WTC11 (cell line): ENCODE data around the gene PKIG. TPM values are rescaled to one million over a fixed set of nuclear protein-coding genes. Genes with fewer than 3 reads are reported as not detected.

ENCODE experiments used
- ATAC-seq: fragments of 200-7000 bp; cut with Tn5 transposase; 2 replicates; pipeline ENCODE4 v1.10.0; 2021; ENCODE audit warnings: mild to moderate bottlenecking, moderate library complexity
- CTCF ChIA-PET: fragments of 300-600 bp; sonication (Branson Sonifier 250); formaldehyde crosslinking; loops from one replicate; lab custom pipeline; 2021; ENCODE audit warnings: antibody characterized with exemption; lab: Charles Lee
- POLR2A ChIA-PET: fragments of 350-600 bp; sonication (Branson Sonifier 250); formaldehyde crosslinking; loops from one replicate; lab custom pipeline; 2021; ENCODE audit warnings: antibody characterized with exemption; lab: Charles Lee
- DNase-seq: peaks from one replicate; pipeline ENCODE4 v3.0.0; 2021; ENCODE audit warnings: low spot score
- H3K27ac Mint-ChIP-seq: 2 replicates; pipeline ENCODE4 v1.8.0; 2021; ENCODE audit warnings: mixed read lengths
- H3K27me3 Mint-ChIP-seq: 2 replicates; pipeline ENCODE4 v1.8.0; 2021; ENCODE audit warnings: low read depth, mild to moderate bottlenecking, moderate library complexity, mixed read lengths
- H3K36me3 Mint-ChIP-seq: 2 replicates; pipeline ENCODE4 v1.8.0; 2021; ENCODE audit warnings: mixed read lengths
- H3K4me1 Mint-ChIP-seq: 2 replicates; pipeline ENCODE4 v1.8.0; 2022; ENCODE audit warnings: mixed read lengths
- H3K4me3 Mint-ChIP-seq: 2 replicates; pipeline ENCODE4 v1.8.0; 2021; ENCODE audit warnings: mild to moderate bottlenecking, moderate library complexity, mixed read lengths
- H3K9me3 Mint-ChIP-seq: 2 replicates; pipeline ENCODE4 v1.8.0; 2021; ENCODE audit warnings: mixed read lengths
- CREM ChIP-seq: sonication (generic); formaldehyde crosslinking; IDR thresholded peaks from 2 replicates; pipeline ENCODE4 v1.8.1; 2022; ENCODE audit warnings: mild to moderate bottlenecking, missing genetic modification reagents, moderate library complexity
- ELF4 ChIP-seq: sonication (generic); formaldehyde crosslinking; IDR thresholded peaks from 2 replicates; pipeline ENCODE4 v1.8.1; 2022; ENCODE audit warnings: low read depth, mild to moderate bottlenecking, moderate library complexity, missing genetic modification reagents
- FOXP1 ChIP-seq: sonication (generic); formaldehyde crosslinking; IDR thresholded peaks from 2 replicates; pipeline ENCODE4 v1.8.0; 2022; ENCODE audit warnings: missing genetic modification reagents, mild to moderate bottlenecking, moderate library complexity, borderline replicate concordance
- JUN ChIP-seq: sonication (generic); formaldehyde crosslinking; IDR thresholded peaks from 2 replicates; pipeline ENCODE4 v1.8.0; 2023; ENCODE audit warnings: mild to moderate bottlenecking, missing genetic modification reagents
- NFE2L1 ChIP-seq: sonication (generic); formaldehyde crosslinking; IDR thresholded peaks from 2 replicates; pipeline ENCODE4 v1.8.1; 2023; ENCODE audit warnings: missing genetic modification reagents
- NR3C1 ChIP-seq: sonication (generic); formaldehyde crosslinking; conservative IDR thresholded peaks from 2 replicates; pipeline ENCODE4 v1.8.1; 2023; ENCODE audit warnings: low read depth, mild to moderate bottlenecking, missing genetic modification reagents
- SMAD4 ChIP-seq: sonication (generic); formaldehyde crosslinking; IDR thresholded peaks from 2 replicates; pipeline ENCODE4 v1.8.0; 2022; ENCODE audit warnings: mild to moderate bottlenecking, missing genetic modification reagents
- SOX15 ChIP-seq: fragments of 250-450 bp; sonication (Bioruptor Pico); IDR thresholded peaks from 2 replicates; pipeline ENCODE4 v1.9.0; 2021; ENCODE audit warnings: mild to moderate bottlenecking
- TP53 ChIP-seq: sonication (generic); formaldehyde crosslinking; IDR thresholded peaks from 2 replicates; pipeline ENCODE4 v1.8.1; 2023; ENCODE audit warnings: mild to moderate bottlenecking, missing genetic modification reagents
- USF1 ChIP-seq: sonication (generic); formaldehyde crosslinking; IDR thresholded peaks from 2 replicates; pipeline ENCODE4 v1.8.0; 2022; ENCODE audit warnings: mild to moderate bottlenecking, missing genetic modification reagents
- ZNF121 ChIP-seq: sonication (generic); formaldehyde crosslinking; IDR thresholded peaks from 2 replicates; pipeline ENCODE4 v1.8.0; 2023; ENCODE audit warnings: missing genetic modification reagents
- ZNF423 ChIP-seq: fragments of 250-450 bp; sonication (Bioruptor Pico); IDR thresholded peaks from 2 replicates; pipeline ENCODE4 v2.1.2; 2022; ENCODE audit warnings: mild to moderate bottlenecking, moderate library complexity
- total RNA-seq: library from RNA; stranded (reverse); gene quantifications from 3 replicates; pipeline ENCODE4 v1.2.3, GENCODE V29; 2021
- TF ChIP-seq, protein P1 (sequence below): sonication (generic); formaldehyde crosslinking; IDR thresholded peaks from 2 replicates; pipeline ENCODE4 v1.8.0; 2023; ENCODE audit warnings: mild to moderate bottlenecking, missing genetic modification reagents
- TF ChIP-seq, protein P2 (sequence below): sonication (generic); formaldehyde crosslinking; conservative IDR thresholded peaks from 2 replicates; pipeline ENCODE4 v1.8.1; 2023; ENCODE audit warnings: mild to moderate bottlenecking, low read depth, missing genetic modification reagents, moderate library complexity
- TF ChIP-seq, protein P3 (sequence below): sonication (generic); formaldehyde crosslinking; IDR thresholded peaks from 2 replicates; pipeline ENCODE4 v1.8.0; 2022; ENCODE audit warnings: missing genetic modification reagents
- TF ChIP-seq, protein P4 (sequence below): sonication (generic); formaldehyde crosslinking; IDR thresholded peaks from 2 replicates; pipeline ENCODE4 v1.8.1; 2023; ENCODE audit warnings: mild to moderate bottlenecking, missing genetic modification reagents, moderate library complexity
- TF ChIP-seq, protein P5 (sequence below): sonication (generic); formaldehyde crosslinking; IDR thresholded peaks from 2 replicates; pipeline ENCODE4 v1.8.1; 2023; ENCODE audit warnings: mild to moderate bottlenecking, missing genetic modification reagents
- TF ChIP-seq, protein P6 (sequence below): fragments of 250-450 bp; sonication (Bioruptor Pico); IDR thresholded peaks from 2 replicates; pipeline ENCODE4 v1.8.0; 2021; ENCODE audit warnings: mild to moderate bottlenecking

Gene PKIG
- total RNA-seq, 1 experiment from 2014 or later, result 22.7 TPM

- ChIA-PET POLR2A (no interaction called here), CTCF (no interaction called here)
- H3K9me3 Mint-ChIP-seq, result peaks cover 19% of the 10 kb centered on the region; the same call in 1 of the 2 replicates
- no peak for DNase-seq
- peaks cover 10% of the 10 kb centered on the region for H3K4me1 Mint-ChIP-seq
- TF ChIP-seq ZNF121 (CRISPR knock-in tag) (no peak), FOXP1 (no peak), CREM (CRISPR knock-in tag) (no peak), NR3C1 (CRISPR knock-in tag) (no peak), NFE2L1 (no peak)
- TF ChIP-seq, protein P1, sequence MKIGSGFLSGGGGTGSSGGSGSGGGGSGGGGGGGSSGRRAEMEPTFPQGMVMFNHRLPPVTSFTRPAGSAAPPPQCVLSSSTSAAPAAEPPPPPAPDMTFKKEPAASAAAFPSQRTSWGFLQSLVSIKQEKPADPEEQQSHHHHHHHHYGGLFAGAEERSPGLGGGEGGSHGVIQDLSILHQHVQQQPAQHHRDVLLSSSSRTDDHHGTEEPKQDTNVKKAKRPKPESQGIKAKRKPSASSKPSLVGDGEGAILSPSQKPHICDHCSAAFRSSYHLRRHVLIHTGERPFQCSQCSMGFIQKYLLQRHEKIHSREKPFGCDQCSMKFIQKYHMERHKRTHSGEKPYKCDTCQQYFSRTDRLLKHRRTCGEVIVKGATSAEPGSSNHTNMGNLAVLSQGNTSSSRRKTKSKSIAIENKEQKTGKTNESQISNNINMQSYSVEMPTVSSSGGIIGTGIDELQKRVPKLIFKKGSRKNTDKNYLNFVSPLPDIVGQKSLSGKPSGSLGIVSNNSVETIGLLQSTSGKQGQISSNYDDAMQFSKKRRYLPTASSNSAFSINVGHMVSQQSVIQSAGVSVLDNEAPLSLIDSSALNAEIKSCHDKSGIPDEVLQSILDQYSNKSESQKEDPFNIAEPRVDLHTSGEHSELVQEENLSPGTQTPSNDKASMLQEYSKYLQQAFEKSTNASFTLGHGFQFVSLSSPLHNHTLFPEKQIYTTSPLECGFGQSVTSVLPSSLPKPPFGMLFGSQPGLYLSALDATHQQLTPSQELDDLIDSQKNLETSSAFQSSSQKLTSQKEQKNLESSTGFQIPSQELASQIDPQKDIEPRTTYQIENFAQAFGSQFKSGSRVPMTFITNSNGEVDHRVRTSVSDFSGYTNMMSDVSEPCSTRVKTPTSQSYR (CRISPR knock-in tag), result no peak
- H3K27ac Mint-ChIP-seq, result no peak overlapping the region
- no peaks in the 10 kb centered on the region for H3K36me3 Mint-ChIP-seq
- peaks cover 21% of the 10 kb centered on the region for H3K27me3 Mint-ChIP-seq
- H3K4me3 Mint-ChIP-seq, result no peak overlapping the region
- no peak for ATAC-seq
Observed at GRCh38 chr20:44660581-44660980, 78.2 kb downstream of the PKIG start.

GRCh38 chr20:44662261-44662660, 79.9 kb downstream of the PKIG start:
- Mint-ChIP-seq H3K4me1 (peaks cover 2% of the 10 kb centered on the region; the same call in 1 of the 2 replicates), H3K36me3 (no peaks in the 10 kb centered on the region), H3K27ac (no peak overlapping the region), H3K9me3 (peaks cover 15% of the 10 kb centered on the region; the same call in 1 of the 2 replicates), H3K4me3 (no peak overlapping the region), H3K27me3 (peaks cover 16% of the 10 kb centered on the region)
- ATAC-seq (no peak), DNase-seq (no peak)
- ChIA-PET POLR2A (interaction anchor here (0.7 kb wide), 1 partner anchor 52 kb away, joined by 3 read pairs; no protein-coding TSS in a partner anchor), CTCF (interaction anchor here (1.0 kb wide), 1 partner anchor 21 kb away, joined by 3 read pairs; no protein-coding TSS in a partner anchor)
- no peak for TF ChIP-seq USF1 (CRISPR knock-in tag)
- no peak for TF ChIP-seq SMAD4 (CRISPR knock-in tag)

DNA sequence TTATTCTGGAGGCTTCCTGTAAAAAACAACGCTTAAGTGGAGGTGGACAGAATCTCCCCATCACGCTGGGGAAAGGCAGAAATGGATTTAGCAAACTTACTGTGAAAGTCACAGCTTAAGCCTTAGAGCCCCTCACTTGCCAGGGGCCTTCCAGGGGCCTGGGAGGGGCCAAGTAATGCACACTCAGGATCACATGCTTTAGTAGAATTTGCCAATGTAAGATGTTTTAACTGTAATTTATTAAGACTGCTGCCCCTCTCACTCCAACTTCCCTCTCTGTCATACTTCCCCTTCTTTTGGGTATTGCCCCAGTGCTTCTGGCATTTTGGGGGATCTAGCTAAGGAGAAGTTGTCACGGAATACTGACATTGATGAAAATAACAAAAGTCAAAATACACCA, 81.8 kb downstream of the PKIG start:
- ATAC-seq (no peak), DNase-seq (no peak)
- Mint-ChIP-seq H3K4me1 (peaks cover 2% of the 10 kb centered on the region; the same call in 1 of the 2 replicates), H3K27ac (no peak overlapping the region), H3K27me3 (peaks cover 9% of the 10 kb centered on the region), H3K4me3 (no peak overlapping the region), H3K9me3 (no peaks in the 10 kb centered on the region), H3K36me3 (no peaks in the 10 kb centered on the region)
- POLR2A ChIA-PET, result no interaction called here
- CTCF ChIA-PET, result interaction anchor here (1.5 kb wide), 1 partner anchor 19 kb away, joined by 5 read pairs; no protein-coding TSS in a partner anchor
- TF ChIP-seq, protein P2, sequence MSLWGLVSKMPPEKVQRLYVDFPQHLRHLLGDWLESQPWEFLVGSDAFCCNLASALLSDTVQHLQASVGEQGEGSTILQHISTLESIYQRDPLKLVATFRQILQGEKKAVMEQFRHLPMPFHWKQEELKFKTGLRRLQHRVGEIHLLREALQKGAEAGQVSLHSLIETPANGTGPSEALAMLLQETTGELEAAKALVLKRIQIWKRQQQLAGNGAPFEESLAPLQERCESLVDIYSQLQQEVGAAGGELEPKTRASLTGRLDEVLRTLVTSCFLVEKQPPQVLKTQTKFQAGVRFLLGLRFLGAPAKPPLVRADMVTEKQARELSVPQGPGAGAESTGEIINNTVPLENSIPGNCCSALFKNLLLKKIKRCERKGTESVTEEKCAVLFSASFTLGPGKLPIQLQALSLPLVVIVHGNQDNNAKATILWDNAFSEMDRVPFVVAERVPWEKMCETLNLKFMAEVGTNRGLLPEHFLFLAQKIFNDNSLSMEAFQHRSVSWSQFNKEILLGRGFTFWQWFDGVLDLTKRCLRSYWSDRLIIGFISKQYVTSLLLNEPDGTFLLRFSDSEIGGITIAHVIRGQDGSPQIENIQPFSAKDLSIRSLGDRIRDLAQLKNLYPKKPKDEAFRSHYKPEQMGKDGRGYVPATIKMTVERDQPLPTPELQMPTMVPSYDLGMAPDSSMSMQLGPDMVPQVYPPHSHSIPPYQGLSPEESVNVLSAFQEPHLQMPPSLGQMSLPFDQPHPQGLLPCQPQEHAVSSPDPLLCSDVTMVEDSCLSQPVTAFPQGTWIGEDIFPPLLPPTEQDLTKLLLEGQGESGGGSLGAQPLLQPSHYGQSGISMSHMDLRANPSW (CRISPR knock-in tag), result no peak
- TF ChIP-seq, protein P3, sequence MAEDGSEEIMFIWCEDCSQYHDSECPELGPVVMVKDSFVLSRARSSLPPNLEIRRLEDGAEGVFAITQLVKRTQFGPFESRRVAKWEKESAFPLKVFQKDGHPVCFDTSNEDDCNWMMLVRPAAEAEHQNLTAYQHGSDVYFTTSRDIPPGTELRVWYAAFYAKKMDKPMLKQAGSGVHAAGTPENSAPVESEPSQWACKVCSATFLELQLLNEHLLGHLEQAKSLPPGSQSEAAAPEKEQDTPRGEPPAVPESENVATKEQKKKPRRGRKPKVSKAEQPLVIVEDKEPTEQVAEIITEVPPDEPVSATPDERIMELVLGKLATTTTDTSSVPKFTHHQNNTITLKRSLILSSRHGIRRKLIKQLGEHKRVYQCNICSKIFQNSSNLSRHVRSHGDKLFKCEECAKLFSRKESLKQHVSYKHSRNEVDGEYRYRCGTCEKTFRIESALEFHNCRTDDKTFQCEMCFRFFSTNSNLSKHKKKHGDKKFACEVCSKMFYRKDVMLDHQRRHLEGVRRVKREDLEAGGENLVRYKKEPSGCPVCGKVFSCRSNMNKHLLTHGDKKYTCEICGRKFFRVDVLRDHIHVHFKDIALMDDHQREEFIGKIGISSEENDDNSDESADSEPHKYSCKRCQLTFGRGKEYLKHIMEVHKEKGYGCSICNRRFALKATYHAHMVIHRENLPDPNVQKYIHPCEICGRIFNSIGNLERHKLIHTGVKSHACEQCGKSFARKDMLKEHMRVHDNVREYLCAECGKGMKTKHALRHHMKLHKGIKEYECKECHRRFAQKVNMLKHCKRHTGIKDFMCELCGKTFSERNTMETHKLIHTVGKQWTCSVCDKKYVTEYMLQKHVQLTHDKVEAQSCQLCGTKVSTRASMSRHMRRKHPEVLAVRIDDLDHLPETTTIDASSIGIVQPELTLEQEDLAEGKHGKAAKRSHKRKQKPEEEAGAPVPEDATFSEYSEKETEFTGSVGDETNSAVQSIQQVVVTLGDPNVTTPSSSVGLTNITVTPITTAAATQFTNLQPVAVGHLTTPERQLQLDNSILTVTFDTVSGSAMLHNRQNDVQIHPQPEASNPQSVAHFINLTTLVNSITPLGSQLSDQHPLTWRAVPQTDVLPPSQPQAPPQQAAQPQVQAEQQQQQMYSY (CRISPR knock-in tag), result no peak
- TF ChIP-seq TP53 (CRISPR knock-in tag), result no peak
- TF ChIP-seq ELF4 (CRISPR knock-in tag), result no peak
- TF ChIP-seq NFE2L1, result no peak
- no peak for TF ChIP-seq JUN (CRISPR knock-in tag)
- no peak for TF ChIP-seq ZNF423 (CRISPR knock-in tag)
- TF ChIP-seq, protein P4, sequence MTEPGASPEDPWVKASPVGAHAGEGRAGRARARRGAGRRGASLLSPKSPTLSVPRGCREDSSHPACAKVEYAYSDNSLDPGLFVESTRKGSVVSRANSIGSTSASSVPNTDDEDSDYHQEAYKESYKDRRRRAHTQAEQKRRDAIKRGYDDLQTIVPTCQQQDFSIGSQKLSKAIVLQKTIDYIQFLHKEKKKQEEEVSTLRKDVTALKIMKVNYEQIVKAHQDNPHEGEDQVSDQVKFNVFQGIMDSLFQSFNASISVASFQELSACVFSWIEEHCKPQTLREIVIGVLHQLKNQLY (CRISPR knock-in tag), result no peak
- TF ChIP-seq, protein P5, sequence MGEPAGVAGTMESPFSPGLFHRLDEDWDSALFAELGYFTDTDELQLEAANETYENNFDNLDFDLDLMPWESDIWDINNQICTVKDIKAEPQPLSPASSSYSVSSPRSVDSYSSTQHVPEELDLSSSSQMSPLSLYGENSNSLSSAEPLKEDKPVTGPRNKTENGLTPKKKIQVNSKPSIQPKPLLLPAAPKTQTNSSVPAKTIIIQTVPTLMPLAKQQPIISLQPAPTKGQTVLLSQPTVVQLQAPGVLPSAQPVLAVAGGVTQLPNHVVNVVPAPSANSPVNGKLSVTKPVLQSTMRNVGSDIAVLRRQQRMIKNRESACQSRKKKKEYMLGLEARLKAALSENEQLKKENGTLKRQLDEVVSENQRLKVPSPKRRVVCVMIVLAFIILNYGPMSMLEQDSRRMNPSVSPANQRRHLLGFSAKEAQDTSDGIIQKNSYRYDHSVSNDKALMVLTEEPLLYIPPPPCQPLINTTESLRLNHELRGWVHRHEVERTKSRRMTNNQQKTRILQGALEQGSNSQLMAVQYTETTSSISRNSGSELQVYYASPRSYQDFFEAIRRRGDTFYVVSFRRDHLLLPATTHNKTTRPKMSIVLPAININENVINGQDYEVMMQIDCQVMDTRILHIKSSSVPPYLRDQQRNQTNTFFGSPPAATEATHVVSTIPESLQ (CRISPR knock-in tag), result no peak
- TF ChIP-seq, protein P6, sequence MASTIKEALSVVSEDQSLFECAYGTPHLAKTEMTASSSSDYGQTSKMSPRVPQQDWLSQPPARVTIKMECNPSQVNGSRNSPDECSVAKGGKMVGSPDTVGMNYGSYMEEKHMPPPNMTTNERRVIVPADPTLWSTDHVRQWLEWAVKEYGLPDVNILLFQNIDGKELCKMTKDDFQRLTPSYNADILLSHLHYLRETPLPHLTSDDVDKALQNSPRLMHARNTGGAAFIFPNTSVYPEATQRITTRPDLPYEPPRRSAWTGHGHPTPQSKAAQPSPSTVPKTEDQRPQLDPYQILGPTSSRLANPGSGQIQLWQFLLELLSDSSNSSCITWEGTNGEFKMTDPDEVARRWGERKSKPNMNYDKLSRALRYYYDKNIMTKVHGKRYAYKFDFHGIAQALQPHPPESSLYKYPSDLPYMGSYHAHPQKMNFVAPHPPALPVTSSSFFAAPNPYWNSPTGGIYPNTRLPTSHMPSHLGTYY (CRISPR knock-in tag), result no peak
- no peak for TF ChIP-seq SOX15 (CRISPR knock-in tag)
